ENCODE measurements around the gene LMTK2.

- no peak for TF ChIP-seq CTCF (IDR thresholded peaks at IDR 0.05)
- TF ChIP-seq EZH2 (IDR thresholded peaks at IDR 0.05; ENCODE audit: borderline replicate concordance, insufficient read depth, low read depth, low read length, poor library complexity, severe bottlenecking) = no peak
Observed at GRCh38 chr7:98235901-98236300, 129.2 kb downstream of the LMTK2 start.

All from B cell (primary cell).